Anterior cingulate cortex (tissue), 58 donors: Measurements from ENCODE around the gene TELO2.

ENCODE experiments used
- DNase-seq, 58 donors: peaks; one replicate each; lab custom pipeline; 2025; lab: John Stamatoyannopoulos, UW

TELO2 gene

GRCh38 chr16:1548727-1549126, 55.6 kb downstream of the TELO2 start:
- DNase-seq: no peak

DNA sequence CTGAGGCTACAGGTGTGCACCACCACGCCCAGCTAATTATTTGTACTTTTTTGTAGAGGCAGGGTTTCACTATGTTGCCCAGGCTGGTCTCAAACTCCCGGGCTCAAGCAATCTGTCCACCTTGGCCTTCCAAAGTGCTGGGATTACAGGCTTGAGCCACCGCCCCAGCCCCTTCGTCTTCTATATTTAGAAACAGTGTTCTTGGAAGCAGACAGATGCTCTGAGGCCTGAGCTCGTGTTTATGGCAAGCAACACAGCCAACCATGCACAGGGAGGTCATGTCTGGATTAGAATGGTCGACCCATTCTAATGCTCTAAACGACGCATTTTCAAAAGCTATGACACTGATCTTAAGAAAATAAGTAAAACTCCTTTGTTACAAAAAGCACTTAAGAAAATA, 56.9 kb downstream of the TELO2 start:
- DNase-seq: no peak

GRCh38 chr16:1550696-1551095, 57.5 kb downstream of the TELO2 start:
- no peak for DNase-seq

GRCh38 chr16:1551166-1551565, 58.0 kb downstream of the TELO2 start:
- no peak for DNase-seq

DNA sequence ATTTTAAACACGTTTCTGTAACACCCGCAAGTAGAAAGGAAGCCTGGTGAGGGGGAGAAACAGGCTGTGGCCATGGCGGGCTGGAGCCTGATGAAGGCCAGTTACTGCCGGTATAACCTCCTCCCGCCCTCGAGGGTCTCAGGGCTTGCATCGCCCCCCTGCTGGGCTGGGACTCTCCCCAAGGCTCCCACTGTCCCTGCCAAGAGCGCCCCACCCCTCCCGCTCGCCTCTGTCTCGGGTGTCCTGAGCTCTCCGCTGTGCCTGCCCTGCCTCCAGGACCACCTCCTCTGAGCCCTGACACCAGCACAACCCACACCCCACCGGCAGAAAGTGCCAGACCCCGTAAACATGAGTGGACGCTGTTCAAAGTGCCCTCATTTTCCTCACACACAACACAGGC, 59.0 kb downstream of the TELO2 start:
- no peak for DNase-seq

DNA sequence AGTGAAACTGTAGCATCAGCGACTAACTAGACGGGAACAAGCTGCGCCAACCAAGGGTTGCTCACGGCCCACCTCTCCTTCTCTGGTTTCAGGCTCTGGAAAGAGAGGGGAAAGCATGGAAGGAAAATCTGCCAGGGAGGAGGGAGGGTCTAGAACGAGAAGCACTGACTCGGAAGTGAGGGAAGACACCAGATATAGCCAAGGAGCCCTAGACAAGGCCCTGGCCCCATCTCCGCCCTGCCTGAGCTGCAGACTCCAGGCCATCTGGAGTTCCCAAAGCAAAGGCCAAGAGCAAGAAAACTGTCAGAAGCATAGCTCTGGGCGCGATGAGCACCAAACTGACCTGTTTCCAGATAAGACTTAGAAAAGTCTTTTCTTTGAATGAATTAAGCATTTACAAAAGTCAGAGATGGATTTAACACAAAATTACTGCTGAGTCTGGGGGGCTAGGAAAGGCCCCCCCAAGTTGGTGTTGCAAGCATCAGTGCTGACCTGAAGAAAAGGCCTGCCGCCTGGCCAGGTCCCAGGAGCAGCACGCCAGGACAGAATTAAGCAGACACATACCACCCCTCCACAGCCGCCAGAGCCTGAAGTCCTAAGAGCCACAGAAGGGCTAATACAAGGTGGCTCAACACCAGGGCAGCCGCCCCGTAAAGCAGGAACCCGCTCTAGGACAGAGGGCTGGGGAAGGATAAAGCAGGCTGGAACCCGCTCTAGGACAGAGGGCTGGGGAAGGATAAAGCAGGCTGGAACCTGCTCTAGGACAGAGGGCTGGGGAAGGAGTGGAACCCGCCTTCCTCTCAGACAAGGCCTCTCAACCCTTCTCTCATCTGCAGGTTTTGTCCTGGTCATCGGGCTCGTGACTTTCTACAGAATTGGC, 61.0 kb downstream of the TELO2 start:
- no peak for DNase-seq

- DNase-seq: no peak
Observed at GRCh38 chr16:1554826-1555445, 61.8 kb downstream of the TELO2 start.

GRCh38 chr16:1556254-1556653, 63.1 kb downstream of the TELO2 start:
- no peak for DNase-seq

DNA sequence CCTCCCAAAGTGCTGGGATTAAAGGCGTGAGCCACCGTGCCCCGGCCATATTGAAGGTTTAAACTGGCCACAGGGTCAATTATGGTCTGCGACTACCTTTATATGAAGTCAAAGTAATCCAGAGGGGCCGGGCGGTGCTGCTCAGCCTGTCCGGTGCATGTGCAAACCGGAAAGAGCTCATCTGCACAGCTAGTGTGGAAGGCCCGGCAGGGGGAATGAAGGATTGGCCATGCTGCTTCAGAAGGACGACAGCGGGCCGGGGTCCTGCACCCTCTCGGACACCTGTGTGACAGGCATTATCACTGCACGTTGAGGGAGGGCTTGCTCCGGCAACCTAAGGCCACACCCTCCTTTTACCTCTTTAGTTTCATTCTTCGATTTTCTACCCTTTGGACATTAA, 63.9 kb downstream of the TELO2 start:
- no peak for DNase-seq

DNA sequence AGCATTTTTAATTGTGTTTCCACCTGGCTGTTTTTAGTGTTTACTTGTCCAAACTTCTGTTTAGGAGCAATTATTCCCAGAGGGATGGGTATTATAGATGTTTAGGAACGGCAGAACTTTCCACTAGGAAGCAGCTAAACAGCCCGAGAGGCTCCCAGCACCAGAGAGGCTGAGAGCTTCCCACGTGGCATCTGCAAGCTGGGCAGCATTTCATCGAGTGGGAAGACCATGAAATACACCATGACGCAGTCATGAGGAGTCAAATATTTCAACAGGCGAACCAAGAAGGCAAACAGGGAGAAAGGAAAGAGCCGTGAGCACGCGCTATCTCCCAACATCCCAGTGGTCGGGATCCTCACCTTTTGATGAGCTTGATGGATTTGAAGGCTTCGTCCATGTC, 64.4 kb downstream of the TELO2 start:
- DNase-seq: peak in 19 of 58 donors; percentile 7 to 45 (median 16)

GRCh38 chr16:1559446-1559975, 66.4 kb downstream of the TELO2 start:
- DNase-seq: no peak
